Measurements from ENCODE around the gene PPFIA1.

DNA sequence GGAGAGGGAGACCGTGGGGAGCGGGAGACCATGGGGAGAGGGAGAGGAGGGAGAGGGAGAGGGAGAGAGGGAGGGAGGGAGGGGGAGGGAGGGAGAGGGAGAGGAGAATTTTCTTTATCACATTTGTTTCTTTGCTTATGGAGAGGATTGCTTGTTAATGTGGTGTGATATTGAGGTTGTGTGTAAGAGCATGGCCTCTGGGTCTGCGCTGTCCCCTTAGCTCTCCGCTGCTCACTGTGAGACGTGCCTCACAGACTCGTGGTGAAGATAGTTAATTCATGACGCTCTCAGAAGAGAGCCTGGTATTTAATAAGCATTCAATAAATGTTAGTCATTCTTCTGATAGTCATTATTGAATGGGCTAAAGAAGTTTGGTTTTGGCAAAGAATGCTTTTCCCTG, 26.2 kb downstream of the PPFIA1 start:
- no peak for TF ChIP-seq SUZ12 (IDR thresholded peaks at IDR 0.05)
- TF ChIP-seq BHLHE40 (IDR thresholded peaks at IDR 0.05; ENCODE audit: borderline replicate concordance), result no peak
- no peak for TF ChIP-seq FOXM1 (IDR thresholded peaks at IDR 0.05; ENCODE audit: borderline replicate concordance)
- no peak for TF ChIP-seq ARNT (IDR thresholded peaks at IDR 0.05)
- no peak for TF ChIP-seq SP1 (IDR thresholded peaks at IDR 0.05)
- TF ChIP-seq L3MBTL2 (conservative IDR thresholded peaks at IDR 0.05), result no peak

Data from HEK293T (cell line).